Measurements from ENCODE around the gene COL2A1. TPM values are rescaled to one million over a fixed set of nuclear protein-coding genes. Genes with fewer than 3 reads are reported as not detected.

COL2A1 gene
- total RNA-seq, 1 donor from 2014 or later, result 7.0 TPM

- no peak for DNase-seq
Measured at GRCh38 chr12:47944685-47945340, 59.5 kb downstream of the COL2A1 start.

- no peak for DNase-seq
Measured at GRCh38 chr12:47943623-47944340, 60.5 kb downstream of the COL2A1 start.

DNA sequence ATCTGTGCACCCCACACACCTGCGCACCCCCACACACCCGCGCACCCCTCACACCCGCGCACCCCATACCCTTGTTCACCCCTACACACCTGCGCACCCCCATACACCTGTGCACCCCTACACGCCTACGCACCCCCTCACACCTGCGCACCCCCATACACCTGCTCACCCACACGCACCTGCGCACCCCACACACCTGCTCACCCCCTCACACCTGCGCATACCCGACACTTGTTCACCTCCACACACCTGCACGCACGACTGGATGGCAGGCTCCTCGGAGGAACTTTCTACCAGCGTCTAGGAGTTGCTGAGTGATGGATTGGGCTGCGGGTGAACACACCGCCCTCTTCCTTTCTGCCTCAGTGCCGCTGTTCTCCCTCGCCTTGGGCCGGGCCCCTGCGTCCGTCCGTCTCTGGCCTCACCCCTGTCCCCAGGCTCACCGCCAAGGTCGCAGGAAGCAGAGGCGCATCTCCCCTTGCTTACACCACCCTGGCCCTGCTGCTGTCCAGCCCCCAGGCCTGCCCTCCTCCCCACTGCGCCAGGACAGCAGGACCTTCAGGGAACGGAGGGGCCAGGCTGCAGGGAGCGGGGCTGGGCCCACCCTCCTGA, 61.6 kb downstream of the COL2A1 start:
- DNase-seq, result no peak

- DNase-seq, result peak; percentile 62
Measured at GRCh38 chr12:47941871-47942613, 62.2 kb downstream of the COL2A1 start.

GRCh38 chr12:47941475-47941780, 62.8 kb downstream of the COL2A1 start:
- no peak for DNase-seq

DNA sequence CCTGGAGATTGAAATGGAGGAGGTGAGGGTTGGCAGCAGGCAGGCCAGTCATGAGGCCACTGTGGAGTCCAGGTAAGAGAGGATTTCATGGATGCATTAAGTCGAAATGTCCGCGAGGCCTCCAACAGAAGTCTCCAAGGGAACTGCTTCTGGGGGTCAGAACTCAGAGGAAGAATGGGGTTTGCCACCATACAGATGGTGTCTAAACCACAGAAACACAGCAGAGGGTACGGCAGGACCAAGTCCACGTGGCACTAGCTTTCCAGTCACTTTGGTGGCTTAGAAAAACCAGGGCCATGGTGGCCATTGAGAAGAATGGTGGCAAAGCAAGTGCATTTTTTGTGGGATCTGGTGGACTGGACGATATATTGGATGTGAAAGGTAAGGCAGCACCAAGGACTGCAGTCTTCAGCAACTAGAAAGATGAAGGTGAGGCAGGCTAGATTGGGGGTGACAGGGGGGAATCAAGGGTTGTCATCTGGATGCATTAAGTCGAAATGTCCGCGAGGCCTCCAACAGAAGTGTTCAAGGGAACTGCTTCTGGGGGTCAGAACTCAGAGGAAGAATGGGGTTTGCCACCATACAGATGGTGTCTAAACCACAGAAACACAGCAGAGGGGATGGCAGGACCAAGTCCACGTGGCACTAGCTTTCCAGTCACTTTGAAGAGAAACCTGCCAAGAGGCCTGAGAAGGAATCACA, 63.4 kb downstream of the COL2A1 start:
- DNase-seq, result no peak

DNA sequence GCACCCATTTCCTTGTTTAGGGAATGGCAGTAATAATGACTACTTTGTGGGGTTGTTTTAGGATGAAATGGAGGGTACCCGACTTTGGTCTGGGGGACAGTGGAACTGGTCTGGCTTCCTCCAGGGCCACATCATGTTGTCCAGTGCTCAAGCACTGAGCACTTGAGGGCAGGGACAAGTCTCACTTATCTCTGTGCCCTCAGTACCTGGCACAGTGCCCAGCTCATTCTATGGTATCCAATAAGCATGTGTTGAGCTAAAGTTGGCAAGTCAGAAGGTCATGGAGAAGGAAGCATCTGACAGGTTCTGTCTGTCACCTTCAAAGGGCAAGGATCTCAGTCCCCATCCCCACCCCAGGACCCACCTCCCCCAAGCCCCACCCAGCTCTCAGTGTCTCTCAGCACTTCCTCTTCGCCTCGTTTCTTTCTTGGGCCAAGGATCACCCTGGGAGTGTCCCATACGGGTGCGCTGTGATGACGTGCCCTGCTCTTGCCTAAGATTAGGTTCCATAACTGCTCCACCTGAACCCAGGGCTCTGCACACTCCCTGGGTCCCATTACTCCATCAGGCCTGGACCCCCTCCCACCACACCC, 65.2 kb downstream of the COL2A1 start:
- peak; percentile 60 for DNase-seq

DNA sequence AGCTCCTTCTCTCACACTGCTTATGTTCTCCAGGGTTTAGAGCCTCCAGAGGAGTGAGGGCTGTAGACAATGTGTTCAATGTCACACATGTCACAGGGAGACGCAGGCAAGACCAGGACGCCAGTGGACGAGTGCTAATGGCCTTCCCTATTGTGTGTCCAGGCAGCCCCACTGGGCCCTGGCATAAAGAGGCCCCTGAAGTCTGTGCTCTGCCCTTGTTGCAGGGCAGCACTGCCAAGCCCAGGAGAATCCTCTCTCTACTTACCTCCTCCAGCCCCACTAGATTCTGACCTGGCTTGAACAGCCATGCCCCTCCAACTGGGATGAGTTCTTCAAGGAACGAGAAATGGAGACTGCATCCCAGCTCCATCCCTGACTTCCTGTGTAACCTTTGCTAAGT, 65.7 kb downstream of the COL2A1 start:
- no peak for DNase-seq

DNA sequence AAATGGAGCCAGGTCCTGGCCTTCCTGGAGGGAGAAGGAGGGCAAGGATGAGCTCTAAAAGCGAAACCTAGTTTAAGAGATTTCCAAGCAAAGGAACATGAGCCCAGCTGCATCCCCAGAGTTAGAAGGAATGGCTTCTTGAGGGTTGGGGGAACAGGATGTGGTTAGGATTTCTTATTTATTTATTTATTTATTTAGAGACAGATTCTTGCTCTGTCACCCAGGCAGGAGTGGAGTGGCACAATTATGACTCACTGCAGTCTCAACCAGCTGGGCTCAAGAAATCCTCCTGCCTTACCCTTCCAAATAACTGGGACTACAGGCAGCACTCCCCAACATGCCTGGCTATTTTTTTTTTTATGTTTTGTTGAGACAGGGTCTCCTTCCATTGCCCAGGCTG, 66.2 kb downstream of the COL2A1 start:
- DNase-seq, result no peak

DNA sequence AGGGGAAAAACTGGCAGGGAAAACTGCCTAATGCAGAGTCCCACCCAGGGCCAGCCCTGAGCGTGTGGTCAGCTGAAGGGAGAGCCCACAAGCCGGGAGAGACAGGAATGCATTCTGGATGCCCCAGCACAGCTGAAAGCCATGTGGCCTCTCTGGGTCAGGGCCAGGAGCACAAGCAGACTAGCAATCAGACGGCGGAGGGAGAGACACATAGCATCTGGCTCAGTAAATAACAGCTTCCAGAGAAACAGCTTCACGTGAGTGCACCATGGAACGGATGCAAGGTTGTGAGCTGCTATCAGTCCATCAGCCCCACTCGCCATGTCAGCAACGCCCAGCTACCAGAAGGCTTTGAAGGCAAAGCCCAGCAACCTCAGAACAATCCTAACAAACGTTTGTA, 69.1 kb downstream of the COL2A1 start:
- DNase-seq, result peak; percentile 91

GRCh38 chr12:47931187-47931586, 73.1 kb downstream of the COL2A1 start:
- no peak for DNase-seq

DNA sequence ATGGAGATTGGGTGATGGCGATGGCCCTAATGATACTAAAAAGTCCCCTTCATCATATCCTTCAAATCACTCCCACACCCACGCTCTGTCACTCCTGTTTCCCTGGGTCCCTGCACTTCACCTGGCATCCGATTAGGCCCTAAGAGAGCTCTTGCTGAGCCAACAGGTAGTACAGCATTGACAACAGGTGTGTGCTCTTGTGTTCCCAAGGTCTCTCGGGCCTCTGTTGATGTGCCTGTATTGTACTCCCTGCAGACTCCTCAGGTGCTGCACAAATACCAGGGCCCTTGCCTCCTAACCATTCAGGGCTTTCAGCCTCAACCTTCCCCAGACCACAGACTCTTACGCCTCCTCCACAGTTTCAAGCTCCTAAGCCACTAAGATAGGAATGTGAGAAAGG, 73.6 kb downstream of the COL2A1 start:
- DNase-seq, result no peak

GRCh38 chr12:47927346-47927745, 76.9 kb downstream of the COL2A1 start:
- no peak for DNase-seq

Other genes starting within 250 kb of the COL2A1 start
- gene RAPGEF3, start 245.6 kb downstream of the COL2A1 start, total RNA-seq, result 16.0 TPM
- 9.7 TPM for gene SLC48A1, start 231.2 kb downstream of the COL2A1 start, total RNA-seq
- 35.4 TPM for gene HDAC7, start 184.6 kb downstream of the COL2A1 start, total RNA-seq
- gene VDR, start 99.5 kb downstream of the COL2A1 start, total RNA-seq, result 1.2 TPM
- gene TMEM106C, start 40.9 kb downstream of the COL2A1 start, total RNA-seq, result 54.4 TPM
- gene SENP1, start 101.6 kb upstream of the COL2A1 start, total RNA-seq, result 22.1 TPM
- gene PFKM, start 114.9 kb upstream of the COL2A1 start, total RNA-seq, result 624 TPM
- 39.5 TPM for gene ASB8, start 153.0 kb upstream of the COL2A1 start, total RNA-seq
- gene CCDC184, start 179.2 kb upstream of the COL2A1 start, total RNA-seq, result 1.2 TPM
- not detected for gene OR10AD1, start 198.8 kb upstream of the COL2A1 start, total RNA-seq